ENCODE data around the gene GRIP2.

GRCh38 chr3:14552041-14552648 is 12.0 kb upstream of the GRIP2 start:
- TF ChIP-seq, protein P1, sequence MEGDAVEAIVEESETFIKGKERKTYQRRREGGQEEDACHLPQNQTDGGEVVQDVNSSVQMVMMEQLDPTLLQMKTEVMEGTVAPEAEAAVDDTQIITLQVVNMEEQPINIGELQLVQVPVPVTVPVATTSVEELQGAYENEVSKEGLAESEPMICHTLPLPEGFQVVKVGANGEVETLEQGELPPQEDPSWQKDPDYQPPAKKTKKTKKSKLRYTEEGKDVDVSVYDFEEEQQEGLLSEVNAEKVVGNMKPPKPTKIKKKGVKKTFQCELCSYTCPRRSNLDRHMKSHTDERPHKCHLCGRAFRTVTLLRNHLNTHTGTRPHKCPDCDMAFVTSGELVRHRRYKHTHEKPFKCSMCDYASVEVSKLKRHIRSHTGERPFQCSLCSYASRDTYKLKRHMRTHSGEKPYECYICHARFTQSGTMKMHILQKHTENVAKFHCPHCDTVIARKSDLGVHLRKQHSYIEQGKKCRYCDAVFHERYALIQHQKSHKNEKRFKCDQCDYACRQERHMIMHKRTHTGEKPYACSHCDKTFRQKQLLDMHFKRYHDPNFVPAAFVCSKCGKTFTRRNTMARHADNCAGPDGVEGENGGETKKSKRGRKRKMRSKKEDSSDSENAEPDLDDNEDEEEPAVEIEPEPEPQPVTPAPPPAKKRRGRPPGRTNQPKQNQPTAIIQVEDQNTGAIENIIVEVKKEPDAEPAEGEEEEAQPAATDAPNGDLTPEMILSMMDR (conservative IDR thresholded peaks at IDR 0.05; ENCODE audit: low read depth, low read length) = no peak
- TF ChIP-seq EZH2 (IDR thresholded peaks at IDR 0.05; ENCODE audit: borderline replicate concordance, low read depth, low read length, poor library complexity, severe bottlenecking) = no peak
